ENCODE data around the gene ZNF160.
"Not testable (repeated sequence)": the region's sequence is repeated elsewhere in the genome, so short reads cannot be mapped to it uniquely, and the experiment has no call there.

ZNF160 gene

DNA sequence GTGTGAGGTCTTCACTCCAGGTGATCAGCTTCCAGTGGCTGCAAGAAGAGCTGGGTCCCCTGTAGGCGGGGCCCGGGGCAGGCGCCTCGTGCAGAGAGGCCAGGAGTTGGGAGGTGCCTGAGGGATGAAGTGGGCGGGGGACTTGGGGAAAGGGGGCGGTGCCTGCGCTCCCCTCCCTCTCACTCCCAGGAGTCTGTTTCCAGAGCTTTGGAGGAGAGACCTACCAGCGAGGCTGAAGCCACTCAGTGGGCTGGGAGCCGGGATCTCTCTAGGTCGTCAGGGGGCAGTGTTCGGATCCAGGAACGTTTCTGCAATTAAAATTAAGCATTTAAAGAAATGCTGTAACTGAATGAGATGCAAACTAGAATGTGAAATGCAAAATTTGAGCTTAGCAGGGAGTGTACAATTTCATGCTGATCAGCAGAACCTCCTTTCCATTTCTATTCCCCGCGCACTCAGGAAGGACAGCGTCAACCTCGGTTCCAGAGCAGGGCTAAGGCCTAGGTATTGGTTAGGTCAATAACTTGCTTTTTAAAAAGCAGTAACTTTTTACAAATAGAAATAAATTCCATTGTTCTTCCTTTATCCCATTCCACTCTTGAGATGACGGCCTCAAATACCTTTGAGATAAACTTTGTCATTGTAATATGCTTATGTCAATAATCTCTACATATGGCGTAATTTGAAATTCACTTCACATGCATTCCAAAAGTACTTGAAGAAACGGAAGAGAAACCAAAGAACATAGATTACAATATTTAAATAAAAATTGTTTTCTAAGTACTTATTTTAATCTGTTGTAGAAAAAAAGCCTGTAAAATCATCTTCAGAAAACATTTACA is 11.6 kb downstream of the ZNF160 start:
- DNase-seq, result no peak

DNA sequence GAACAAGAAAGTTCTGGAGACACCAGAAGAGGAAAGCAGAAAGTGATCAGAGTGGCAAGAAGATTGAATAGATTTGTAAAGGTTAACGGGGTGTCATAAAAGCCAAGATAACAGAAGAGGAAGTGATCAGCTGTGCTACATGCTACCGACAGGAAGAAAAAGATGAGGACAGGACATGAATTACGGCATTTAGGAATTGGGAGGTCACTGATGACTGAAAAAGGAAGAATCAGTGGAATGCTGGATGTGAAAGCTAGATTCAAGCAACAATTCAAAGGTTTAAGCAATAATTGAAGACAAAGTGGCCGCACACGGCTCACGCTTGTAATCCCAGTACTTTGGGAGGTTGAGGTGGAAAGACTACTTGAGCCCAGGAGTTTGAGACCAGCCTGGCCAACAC is 15.1 kb downstream of the ZNF160 start:
- DNase-seq, result no peak

GRCh38 chr19:53086949-53087348 is 16.3 kb downstream of the ZNF160 start:
- no peak for DNase-seq

DNA sequence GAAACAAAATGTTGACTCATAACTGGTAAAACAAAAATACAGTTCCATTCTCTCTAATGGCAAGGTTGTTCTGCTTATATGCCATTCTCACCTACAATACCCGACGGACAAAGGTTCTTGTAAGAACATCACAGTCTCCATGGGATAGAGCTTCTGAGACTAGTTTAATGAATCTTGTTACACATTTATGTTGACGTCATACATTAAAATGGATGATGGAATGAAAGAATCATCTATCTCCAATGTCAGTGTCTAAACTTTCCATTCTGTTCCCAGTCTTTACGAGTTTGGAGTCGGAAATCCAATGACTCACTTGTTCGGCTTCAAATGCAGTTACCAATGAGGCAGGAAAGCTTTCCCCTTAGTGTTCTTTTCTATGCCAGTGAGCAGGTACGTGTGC is 17.7 kb downstream of the ZNF160 start:
- no peak for DNase-seq

- no peak for DNase-seq
Measured at GRCh38 chr19:53082929-53083328, 20.3 kb downstream of the ZNF160 start.

- DNase-seq, result no peak
Measured at GRCh38 chr19:53079313-53079924, 23.8 kb downstream of the ZNF160 start.

GRCh38 chr19:53078668-53079067 is 24.6 kb downstream of the ZNF160 start:
- no peak for DNase-seq

DNA sequence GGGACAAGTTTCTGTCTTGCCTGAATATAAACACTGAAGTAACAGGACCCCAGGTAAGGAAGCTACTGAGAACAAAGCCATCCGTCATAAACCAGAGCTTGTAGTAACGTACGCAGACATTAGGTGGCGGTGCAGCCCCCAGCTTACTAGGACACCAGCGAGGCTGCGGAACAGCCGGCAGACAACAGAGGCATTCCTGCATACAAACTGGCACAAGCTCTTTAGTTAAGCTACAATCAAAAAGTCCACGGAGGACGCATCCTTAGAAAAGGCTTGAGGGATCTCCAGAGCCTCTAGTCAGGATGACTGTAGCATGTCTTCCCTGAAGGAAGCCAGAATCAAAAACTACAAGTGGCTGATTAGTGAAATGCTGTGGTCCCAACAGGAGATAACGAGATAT is 26.2 kb downstream of the ZNF160 start:
- DNase-seq, result no peak

DNA sequence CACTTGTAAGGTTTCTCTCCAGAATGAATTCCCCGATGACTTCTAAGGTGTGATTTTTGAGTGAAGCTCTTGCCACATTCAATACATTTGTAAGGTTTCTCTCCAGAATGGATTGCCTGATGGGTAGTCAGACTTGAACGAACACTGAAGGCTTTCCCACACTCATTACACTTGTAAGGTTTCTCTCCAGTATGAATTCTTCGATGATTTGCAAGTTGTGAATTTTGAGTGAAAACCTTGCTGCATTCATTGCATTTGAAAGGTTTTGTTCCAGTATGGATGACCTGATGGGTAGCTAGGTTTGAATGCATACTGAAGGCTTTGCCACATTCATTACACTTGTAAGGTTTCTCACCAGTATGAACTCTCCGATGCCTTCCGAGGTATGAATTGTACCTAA is 34.4 kb downstream of the ZNF160 start:
- DNase-seq, result no peak

DNA sequence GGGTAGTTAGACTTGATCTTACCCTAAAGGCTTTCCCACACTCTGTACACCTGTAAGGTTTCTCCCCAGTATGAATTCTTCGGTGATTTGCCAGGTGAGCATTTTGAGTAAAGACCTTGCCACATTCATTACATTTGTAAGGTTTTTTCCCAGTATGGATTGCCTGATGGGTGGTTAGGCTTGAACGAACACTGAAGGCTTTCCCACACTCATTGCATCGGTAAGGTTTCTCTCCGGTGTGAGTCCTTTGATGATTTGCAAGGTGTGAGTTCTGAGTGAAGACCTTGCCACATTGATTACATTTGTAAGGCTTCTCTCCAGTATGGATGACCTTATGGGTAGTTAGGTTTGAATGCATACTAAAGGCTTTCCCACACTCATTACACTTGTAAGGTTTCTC is 35.0 kb downstream of the ZNF160 start:
- no peak for DNase-seq

DNA sequence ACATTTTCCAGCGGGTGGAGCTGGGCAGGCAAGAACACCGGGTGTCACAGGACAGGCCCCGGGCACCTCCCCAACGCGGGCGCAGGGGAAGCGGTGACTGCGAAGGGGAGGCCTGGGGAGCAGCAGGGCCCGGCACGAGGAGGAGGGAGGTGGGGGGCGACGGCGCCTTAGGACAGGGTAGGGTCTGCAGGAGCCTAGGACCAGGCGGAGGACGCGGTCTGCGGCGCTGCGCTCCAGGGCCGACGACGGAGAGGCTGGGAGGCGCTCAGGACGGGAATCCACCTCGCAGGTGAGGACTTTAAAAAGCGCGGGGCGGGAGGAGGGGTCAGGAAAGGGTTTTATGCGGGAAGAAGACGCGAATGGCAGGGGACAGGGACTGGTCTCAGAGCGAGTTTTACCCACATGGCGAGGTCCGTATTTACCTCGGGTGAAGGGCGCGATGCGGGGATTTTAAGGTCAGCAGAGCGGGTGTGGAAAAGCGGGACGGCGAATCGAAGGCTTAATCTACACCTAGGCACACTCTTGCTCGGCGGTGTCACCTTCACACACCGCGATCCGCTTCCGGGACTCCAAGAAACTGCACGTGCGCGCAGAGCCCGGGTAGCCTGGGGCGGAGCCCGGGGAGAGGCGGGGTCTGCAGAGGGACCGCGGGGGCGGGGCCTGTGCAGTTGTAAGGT is 45.2 kb downstream of the ZNF160 start:
- no peak for DNase-seq

- DNase-seq, result no peak
Measured at GRCh38 chr19:53055117-53055516, 48.1 kb downstream of the ZNF160 start.

- DNase-seq, result no peak
Measured at GRCh38 chr19:53047379-53047778, 55.8 kb downstream of the ZNF160 start.

DNA sequence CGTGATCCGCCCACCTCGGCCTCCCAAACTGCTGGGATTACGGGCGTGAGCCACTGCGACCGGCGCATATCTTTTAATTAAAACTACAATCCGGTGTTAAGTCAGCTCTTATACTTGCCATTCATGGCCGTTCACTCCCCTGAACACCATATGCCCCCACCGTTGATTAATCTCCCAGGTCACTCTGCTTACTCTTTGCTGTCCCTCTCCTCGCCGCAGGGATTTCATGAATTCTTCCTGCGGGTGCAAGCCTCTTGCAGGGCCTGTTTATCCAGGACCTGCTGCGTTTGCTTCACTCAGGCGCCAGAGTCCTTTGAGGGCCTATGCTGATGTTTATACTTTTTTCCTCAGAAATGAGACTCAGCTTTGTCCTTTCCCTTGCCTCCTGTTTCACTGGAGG is 57.7 kb downstream of the ZNF160 start:
- no peak for DNase-seq

GRCh38 chr19:53041366-53041765 is 61.9 kb downstream of the ZNF160 start:
- no peak for DNase-seq

DNA sequence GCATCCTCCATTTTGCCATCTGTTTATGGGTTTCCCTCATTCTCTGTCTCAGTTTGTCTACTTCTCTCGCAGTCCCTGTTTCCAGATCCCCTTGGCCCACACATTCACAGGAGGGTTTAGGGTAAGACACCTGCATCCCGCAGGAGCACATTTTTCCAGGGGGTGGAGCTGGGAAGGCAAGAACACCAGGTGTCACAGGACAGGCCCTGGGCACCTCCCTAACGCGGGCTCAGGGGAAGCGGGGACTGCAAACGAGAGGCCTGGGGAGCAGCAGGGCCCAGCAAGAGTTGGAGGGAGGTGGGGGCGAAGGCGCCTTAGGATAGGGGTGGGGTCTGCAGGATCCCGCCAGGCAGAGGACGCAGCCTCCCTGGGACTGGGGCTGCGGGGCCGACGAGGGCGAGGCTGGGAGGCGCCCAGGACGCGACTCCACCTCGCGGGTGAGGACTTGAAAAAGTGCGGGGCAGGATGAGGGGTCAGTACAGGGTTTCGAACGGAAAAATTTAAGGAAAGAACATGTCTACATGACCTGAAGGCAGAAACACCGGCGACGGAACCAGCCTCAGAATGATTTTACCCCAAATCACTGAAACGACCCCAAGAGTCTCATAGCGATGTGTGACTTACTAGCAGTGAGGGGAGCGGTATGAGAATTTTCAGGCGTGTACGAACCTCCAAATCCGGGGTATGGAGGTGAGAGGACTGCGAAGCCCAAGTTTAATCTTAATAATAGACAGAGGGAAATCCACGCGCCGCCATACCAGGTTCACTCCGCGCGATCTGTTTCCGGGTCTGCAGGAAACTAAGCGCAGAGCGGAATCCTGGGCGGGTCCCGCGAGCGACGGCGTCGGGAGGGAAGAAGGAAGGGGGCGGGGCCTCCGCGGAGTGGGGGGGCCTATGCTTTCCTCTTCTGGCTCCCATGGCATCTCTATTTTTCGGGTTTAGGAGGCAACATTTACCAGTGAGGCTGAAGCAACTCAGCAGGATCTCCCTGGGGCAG is 65.8 kb downstream of the ZNF160 start:
- DNase-seq, result no peak

GRCh38 chr19:53034948-53035675 is 68.1 kb downstream of the ZNF160 start:
- no peak for DNase-seq

- DNase-seq, result no peak
Measured at GRCh38 chr19:53034054-53034453, 69.2 kb downstream of the ZNF160 start.

DNA sequence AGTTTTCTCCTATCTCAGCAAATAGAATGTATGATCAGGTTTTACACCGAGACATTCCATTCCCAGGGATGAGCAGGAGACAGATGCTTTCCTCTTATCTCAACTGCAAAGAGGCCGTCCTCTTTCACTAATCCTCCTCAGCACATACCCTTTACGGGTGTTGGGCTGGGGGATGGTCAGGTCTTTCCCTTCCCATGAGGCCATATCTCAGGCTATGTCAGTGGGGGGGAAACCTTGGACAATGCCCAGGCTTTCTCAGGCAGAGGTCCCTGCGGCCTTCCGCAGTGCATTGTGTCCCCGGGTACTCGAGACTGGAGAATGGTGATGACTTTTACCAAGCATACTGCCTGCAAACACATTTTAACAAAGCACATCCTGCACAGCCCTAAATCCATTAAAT is 74.9 kb downstream of the ZNF160 start:
- not testable (repeated sequence) for DNase-seq

GRCh38 chr19:53019684-53020083 is 83.5 kb downstream of the ZNF160 start:
- DNase-seq, result no peak

Data from stimulated activated CD4-positive, alpha-beta T cell treated with anti-CD3 and anti-CD28 coated beads, Interleukin-4, amount 100 ng/mL, for 1 hour (primary cell).